Liver (tissue), 9 donors: Measurements from ENCODE around the gene DPF3. TPM values are rescaled to one million over a fixed set of nuclear protein-coding genes. Genes with fewer than 3 reads are reported as not detected.

Source experiments
- DNase-seq: peaks from one replicate; pipeline ENCODE4 v3.0.0-alpha.2; 2017; ENCODE audit warnings: low spot score
- H3K27ac ChIP-seq, 2 donors: one replicate each; pipeline ENCODE4 v1.7.0; 2013; ENCODE audit warnings: inconsistent platforms in 2 of 2, low read length in 2 of 2, control low read depth in 1 of 2, low read depth in 1 of 2, mild to moderate bottlenecking in 1 of 2
- H3K27me3 ChIP-seq, 4 donors: one replicate each; pipeline versions ENCODE4 v1.6.1 to v1.7.0; 2013; ENCODE audit warnings: low read length in 3 of 4, inconsistent platforms in 1 of 4, mild to moderate bottlenecking in 1 of 4, moderate library complexity in 1 of 4; ENCODE audit not compliant: control insufficient read depth in 4 of 4, insufficient read depth in 4 of 4
- H3K36me3 ChIP-seq, 4 donors: one replicate each; pipeline versions ENCODE4 v1.6.1 to v1.7.0; 2013; ENCODE audit warnings: low read length in 3 of 4, mild to moderate bottlenecking in 3 of 4, low read depth in 1 of 4, moderate library complexity in 1 of 4; ENCODE audit not compliant: control insufficient read depth in 4 of 4, insufficient read depth in 3 of 4
- H3K4me1 ChIP-seq, 4 donors: one replicate each; pipeline versions ENCODE4 v1.6.1 to v1.7.0; 2013; ENCODE audit warnings: low read length in 3 of 4, mild to moderate bottlenecking in 3 of 4, moderate library complexity in 1 of 4; ENCODE audit not compliant: control insufficient read depth in 4 of 4, insufficient read depth in 4 of 4
- H3K4me3 ChIP-seq, 3 donors: one replicate each; pipeline versions ENCODE4 v1.6.1 to v1.7.0; 2013; ENCODE audit warnings: low read length in 3 of 3, control low read depth in 1 of 3, low read depth in 1 of 3, mild to moderate bottlenecking in 1 of 3
- H3K9ac ChIP-seq, 2 donors: one replicate each; pipeline ENCODE4 v1.7.0; 2013; ENCODE audit warnings: low read length in 2 of 2, mild to moderate bottlenecking in 2 of 2, moderate library complexity in 2 of 2, control low read depth in 1 of 2, low read depth in 1 of 2
- H3K9me3 ChIP-seq, 4 donors: one replicate each; pipeline versions ENCODE4 v1.6.1 to v1.7.0; 2013; ENCODE audit warnings: low read length in 3 of 4; ENCODE audit not compliant: control insufficient read depth in 4 of 4
- CTCF ChIP-seq: fragments of 150-350 bp; IDR thresholded peaks from 2 replicates; pipeline ENCODE4 v1.5.1; 2017; ENCODE audit warnings: improper control_type of control experiment, low read depth, low read length; ENCODE audit not compliant: missing input control
- EGR1 ChIP-seq, 2 donors: IDR thresholded peaks; 2 replicates each; pipeline ENCODE4 v1.6.1; 2016 to 2018; ENCODE audit warnings: antibody characterized with exemption in 2 of 2, low read depth in 2 of 2
- FOXA1 ChIP-seq: IDR thresholded peaks from 2 replicates; pipeline ENCODE4 v1.6.1; 2016; ENCODE audit warnings: antibody characterized with exemption
- FOXA2 ChIP-seq: IDR thresholded peaks from 2 replicates; pipeline ENCODE4 v1.6.1; 2016; ENCODE audit warnings: antibody characterized with exemption
- GABPA ChIP-seq, 2 donors: IDR thresholded peaks in 1 of 2; conservative IDR thresholded peaks in 1 of 2; 2 replicates each; pipeline ENCODE4 v1.6.1; 2016; ENCODE audit warnings: antibody characterized with exemption in 2 of 2, mild to moderate bottlenecking in 1 of 2, moderate library complexity in 1 of 2
- HNF4A ChIP-seq, 2 donors: conservative IDR thresholded peaks; 2 replicates each; pipeline ENCODE4 v1.6.1; 2016; ENCODE audit warnings: antibody characterized with exemption in 2 of 2, mild to moderate bottlenecking in 2 of 2
- HNF4G ChIP-seq: IDR thresholded peaks from 2 replicates; pipeline ENCODE4 v1.6.1; 2016; ENCODE audit warnings: antibody characterized with exemption
- JUND ChIP-seq, 2 donors: IDR thresholded peaks; 2 replicates each; pipeline ENCODE4 v1.6.1; 2016; ENCODE audit warnings: antibody characterized with exemption in 2 of 2
- MAX ChIP-seq: IDR thresholded peaks from 2 replicates; pipeline ENCODE4 v1.6.1; 2016; ENCODE audit warnings: antibody characterized with exemption
- NR2F2 ChIP-seq: IDR thresholded peaks from 2 replicates; pipeline ENCODE4 v1.6.1; 2016; ENCODE audit warnings: antibody characterized with exemption
- RAD21 ChIP-seq, 2 donors: IDR thresholded peaks; 2 replicates each; pipeline ENCODE4 v1.6.1; 2016; ENCODE audit warnings: antibody characterized with exemption in 2 of 2, mild to moderate bottlenecking in 2 of 2
- REST ChIP-seq: IDR thresholded peaks from 2 replicates; pipeline ENCODE4 v1.6.1; 2016; ENCODE audit warnings: antibody characterized with exemption, mild to moderate bottlenecking
- RXRA ChIP-seq, 2 donors: IDR thresholded peaks; 2 replicates each; pipeline ENCODE4 v1.6.1; 2017 to 2018; ENCODE audit warnings: antibody characterized with exemption in 2 of 2, mild to moderate bottlenecking in 1 of 2
- YY1 ChIP-seq: IDR thresholded peaks from 2 replicates; pipeline ENCODE4 v1.6.1; 2016; ENCODE audit warnings: antibody characterized with exemption, mild to moderate bottlenecking
- WGBS: extraction: QIAGEN DNeasy Blood & Tissue Kit; methylation state at CpG from one replicate; pipeline ENCODE4 v1.1.7; 2013; 5-methylcytosine and 5-hydroxymethylcytosine counted together
- polyA plus RNA-seq, 2 donors: library from polyadenylated mRNA; stranded (reverse) in 1 of 2; unstranded in 1 of 2; fragments of 200-250 nt in 1 of 2; fragments of >200 nt in 1 of 2; fragmentation: Nextera tagmentation in 1 of 2; extraction: Ambion mirVana in 1 of 2; gene quantifications; one replicate each; pipeline versions ENCODE4 v1.2.1 to v1.2.3, GENCODE V29; 2013 to 2015
- total RNA-seq, 2 donors: library from RNA; depleted of rRNA; stranded (reverse); fragments of >200 nt; gene quantifications; one replicate each; pipeline ENCODE4 v1.2.3, GENCODE V29; 2014
- TF ChIP-seq, protein P1 (sequence below): IDR thresholded peaks from 2 replicates; pipeline ENCODE4 v1.6.1; 2016; ENCODE audit warnings: antibody characterized with exemption
- TF ChIP-seq, protein P2 (sequence below): IDR thresholded peaks from 2 replicates; pipeline ENCODE4 v1.6.1; 2016; ENCODE audit warnings: antibody characterized with exemption
- donor health status: healthy.
- donor health status: healthy.
- donor health status: healthy.
- donor health status: healthy.
- donor health status: healthy.

Gene DPF3
- total and polyA plus RNA-seq, 4 donors, result 1.1 to 23.2 (median 2.5) TPM

GRCh38 chr14:72825486-72825885, 68.4 kb downstream of the DPF3 start (continued):
- TF ChIP-seq CTCF (no peak), EGR1 (IDR thresholded peaks at IDR 0.05; ENCODE audit: low read depth in 2 of 2) (no peak), JUND (IDR thresholded peaks at IDR 0.05) (no peak), RXRA (IDR thresholded peaks at IDR 0.05) (no peak)

GRCh38 chr14:72824051-72824450, 69.8 kb downstream of the DPF3 start:
- H3K4me1 ChIP-seq, result peaks cover 0 to 12% (median 8%) of the 10 kb centered on the region in 4 donors
- H3K9me3 ChIP-seq, result peaks cover 0 to 1% (median 0%) of the 10 kb centered on the region in 4 donors
- H3K36me3 ChIP-seq, result no peaks in the 10 kb centered on the region
- H3K27ac ChIP-seq, result no peak overlapping the region
- H3K9ac ChIP-seq, result no peak overlapping the region
- no peak for TF ChIP-seq NR2F2
- TF ChIP-seq, protein P1, sequence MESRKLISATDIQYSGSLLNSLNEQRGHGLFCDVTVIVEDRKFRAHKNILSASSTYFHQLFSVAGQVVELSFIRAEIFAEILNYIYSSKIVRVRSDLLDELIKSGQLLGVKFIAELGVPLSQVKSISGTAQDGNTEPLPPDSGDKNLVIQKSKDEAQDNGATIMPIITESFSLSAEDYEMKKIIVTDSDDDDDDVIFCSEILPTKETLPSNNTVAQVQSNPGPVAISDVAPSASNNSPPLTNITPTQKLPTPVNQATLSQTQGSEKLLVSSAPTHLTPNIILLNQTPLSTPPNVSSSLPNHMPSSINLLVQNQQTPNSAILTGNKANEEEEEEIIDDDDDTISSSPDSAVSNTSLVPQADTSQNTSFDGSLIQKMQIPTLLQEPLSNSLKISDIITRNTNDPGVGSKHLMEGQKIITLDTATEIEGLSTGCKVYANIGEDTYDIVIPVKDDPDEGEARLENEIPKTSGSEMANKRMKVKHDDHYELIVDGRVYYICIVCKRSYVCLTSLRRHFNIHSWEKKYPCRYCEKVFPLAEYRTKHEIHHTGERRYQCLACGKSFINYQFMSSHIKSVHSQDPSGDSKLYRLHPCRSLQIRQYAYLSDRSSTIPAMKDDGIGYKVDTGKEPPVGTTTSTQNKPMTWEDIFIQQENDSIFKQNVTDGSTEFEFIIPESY, result no peak
- no peak for TF ChIP-seq MAX
- TF ChIP-seq RXRA (IDR thresholded peaks at IDR 0.05), result no peak
- TF ChIP-seq YY1, result no peak
- no peak for TF ChIP-seq JUND (IDR thresholded peaks at IDR 0.05)
- TF ChIP-seq FOXA2, result no peak
- no peak for TF ChIP-seq CTCF
- 91% methylated on average over 2 of the region's 2 CpGs for WGBS
- H3K27me3 ChIP-seq, result no peaks in the 10 kb centered on the region
- no peak for DNase-seq
- H3K4me3 ChIP-seq, result no peak overlapping the region

DNA sequence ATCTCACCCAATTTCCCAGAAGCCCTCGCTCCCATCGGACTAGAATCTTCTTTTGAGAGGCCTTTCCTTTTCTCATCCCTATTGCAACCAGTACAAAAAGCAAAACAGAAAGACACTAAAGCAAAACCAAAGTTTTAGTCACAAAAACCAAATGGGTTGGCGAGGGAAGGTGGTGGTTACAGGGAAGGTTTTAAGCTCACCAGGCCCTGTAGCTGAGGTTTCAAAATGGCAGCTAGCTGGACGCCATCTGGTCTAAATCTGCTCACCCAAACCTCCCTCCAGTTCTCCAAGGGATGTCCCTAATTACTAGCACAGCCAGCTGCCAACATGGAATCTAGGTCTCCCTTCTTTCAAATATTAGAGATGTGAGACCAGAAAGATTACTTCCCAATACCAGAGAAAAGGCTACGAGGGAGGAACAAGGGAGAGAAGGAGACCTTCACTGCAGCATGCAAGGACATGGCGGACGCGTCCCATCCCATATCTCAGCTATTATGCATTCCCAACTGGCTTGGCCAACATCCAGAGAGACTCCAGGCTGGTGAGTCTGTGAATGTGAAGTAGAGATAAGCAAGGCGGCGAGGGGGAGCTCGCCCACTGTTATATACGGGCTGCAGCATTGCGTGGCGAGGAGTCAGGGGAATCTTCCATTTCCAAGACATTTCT, 70.8 kb downstream of the DPF3 start:
- H3K27ac ChIP-seq, result no peak overlapping the region
- DNase-seq, result peak; percentile 69
- WGBS, result 95% methylated on average over 14 of the region's 14 CpGs
- TF ChIP-seq RXRA (IDR thresholded peaks at IDR 0.05) (no peak), EGR1 (IDR thresholded peaks at IDR 0.05; ENCODE audit: low read depth in 2 of 2) (no peak), NR2F2 (no peak), GABPA (IDR thresholded peaks at IDR 0.05 in 1 of 2, conservative IDR thresholded peaks at IDR 0.05 in 1 of 2) (no peak), HNF4A (conservative IDR thresholded peaks at IDR 0.05) (no peak), FOXA2 (no peak), JUND (IDR thresholded peaks at IDR 0.05) (no peak), RAD21 (IDR thresholded peaks at IDR 0.05) (no peak), YY1 (no peak), FOXA1 (no peak), HNF4G (no peak), REST (no peak)
- TF ChIP-seq, protein P2, sequence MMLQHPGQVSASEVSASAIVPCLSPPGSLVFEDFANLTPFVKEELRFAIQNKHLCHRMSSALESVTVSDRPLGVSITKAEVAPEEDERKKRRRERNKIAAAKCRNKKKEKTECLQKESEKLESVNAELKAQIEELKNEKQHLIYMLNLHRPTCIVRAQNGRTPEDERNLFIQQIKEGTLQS, result no peak
- TF ChIP-seq, protein P1, result no peak

More for the DNA sequence above, 70.8 kb downstream of the DPF3 start:
- Histone ChIP-seq H3K36me3 (peaks cover 0 to 2% (median 0%) of the 10 kb centered on the region in 4 donors), H3K4me1 (peaks cover 0 to 5% (median 2%) of the 10 kb centered on the region in 4 donors), H3K9ac (no peak overlapping the region), H3K4me3 (no peak overlapping the region), H3K9me3 (peaks cover 0 to 3% (median 0%) of the 10 kb centered on the region in 4 donors), H3K27me3 (no peaks in the 10 kb centered on the region)
